SU-DHL-6 (cell line): ENCODE measurements around the gene IL27RA.
"Not testable (repeated sequence)": the region's sequence is repeated elsewhere in the genome, so short reads cannot be mapped to it uniquely, and the experiment has no call there.

Experiments used
- H2AFZ ChIP-seq: fragments of 200-600 bp; sonication (generic); 2 replicates; pipeline ENCODE4 v1.6.1; 2014; ENCODE audit warnings: low read depth, mild to moderate bottlenecking, moderate library complexity, mixed read lengths, antibody characterized with exemption, low read length; ENCODE audit not compliant: severe bottlenecking
- H3F3A ChIP-seq: fragments of 200-600 bp; shearing (Covaris generic); 2 replicates; pipeline ENCODE4 v1.6.0; 2016; ENCODE audit warnings: antibody characterized with exemption, mild to moderate bottlenecking; ENCODE audit not compliant: insufficient read depth
- H3K27ac ChIP-seq: fragments of 200-600 bp; sonication (generic); 2 replicates; pipeline ENCODE4 v1.5.1; 2016; ENCODE audit warnings: low read depth, mild to moderate bottlenecking, low read length, moderate library complexity, mixed read lengths
- H3K27me3 ChIP-seq: fragments of 200-600 bp; sonication (generic), shearing (Covaris generic); 2 replicates; pipeline ENCODE4 v1.6.0; 2014; ENCODE audit warnings: mild to moderate bottlenecking, low read length
- H3K36me3 ChIP-seq: fragments of 200-600 bp; sonication (generic); 2 replicates; pipeline ENCODE4 v1.6.1; 2014; ENCODE audit warnings: mild to moderate bottlenecking, low read length, mixed read lengths
- H3K4me2 ChIP-seq: fragments of 300-600, 200-600 bp; shearing (Covaris generic), sonication (generic); 2 replicates; pipeline ENCODE4 v1.6.0; 2014; ENCODE audit warnings: low read length, low read depth, mild to moderate bottlenecking; ENCODE audit not compliant: poor library complexity, severe bottlenecking
- H3K4me3 ChIP-seq: fragments of 200-600 bp; sonication (generic); 2 replicates; pipeline ENCODE4 v1.5.1; 2014; ENCODE audit warnings: antibody characterized with exemption, low read length, mild to moderate bottlenecking, mixed read lengths; ENCODE audit not compliant: insufficient read depth, poor library complexity, severe bottlenecking
- H3K79me2 ChIP-seq: fragments of 200-600 bp; sonication (generic); 2 replicates; pipeline ENCODE4 v1.6.1; 2014; ENCODE audit warnings: mild to moderate bottlenecking, low read length, moderate library complexity; ENCODE audit not compliant: insufficient read depth
- H3K9ac ChIP-seq: fragments of 200-600 bp; sonication (generic); 2 replicates; pipeline ENCODE4 v1.7.0; 2014; ENCODE audit warnings: mild to moderate bottlenecking, low read length
- H3K9me2 ChIP-seq: fragments of 200-600 bp; sonication (generic); replicated peaks from 2 replicates; pipeline ENCODE4 v1.6.1; 2014; ENCODE audit warnings: low read length; ENCODE audit not compliant: insufficient read depth
- H3K9me3 ChIP-seq: fragments of 200-600 bp; sonication (generic); 2 replicates; pipeline ENCODE4 v1.6.1; 2014; ENCODE audit warnings: low read length, mixed read lengths; ENCODE audit not compliant: insufficient read depth
- H4K20me1 ChIP-seq: fragments of 200-600 bp; sonication (generic); 2 replicates; pipeline ENCODE4 v1.6.1; 2014; ENCODE audit warnings: low read depth, mild to moderate bottlenecking, antibody characterized with exemption, low read length, moderate library complexity, mixed read lengths
- EZH2phosphoT487 ChIP-seq: fragments of 200-600 bp; sonication (generic), shearing (Covaris generic); conservative IDR thresholded peaks from 2 replicates; pipeline ENCODE4 v1.6.1; 2018; ENCODE audit warnings: mild to moderate bottlenecking, antibody characterized with exemption, low read length, moderate library complexity, mixed read lengths
- TF ChIP-seq, protein P1 (sequence below): fragments of 200-600 bp; sonication (generic); IDR thresholded peaks from one replicate; pipeline ENCODE4 v1.5.1; 2017; ENCODE audit warnings: antibody characterized with exemption, mild to moderate bottlenecking, low read length, moderate library complexity; ENCODE audit not compliant: insufficient read depth, poor library complexity, severe bottlenecking

Gene IL27RA

GRCh38 chr19:14048443-14049153 lies 17.0 kb downstream of the IL27RA start:
- TF ChIP-seq EZH2phosphoT487: no peak
- TF ChIP-seq, protein P1, sequence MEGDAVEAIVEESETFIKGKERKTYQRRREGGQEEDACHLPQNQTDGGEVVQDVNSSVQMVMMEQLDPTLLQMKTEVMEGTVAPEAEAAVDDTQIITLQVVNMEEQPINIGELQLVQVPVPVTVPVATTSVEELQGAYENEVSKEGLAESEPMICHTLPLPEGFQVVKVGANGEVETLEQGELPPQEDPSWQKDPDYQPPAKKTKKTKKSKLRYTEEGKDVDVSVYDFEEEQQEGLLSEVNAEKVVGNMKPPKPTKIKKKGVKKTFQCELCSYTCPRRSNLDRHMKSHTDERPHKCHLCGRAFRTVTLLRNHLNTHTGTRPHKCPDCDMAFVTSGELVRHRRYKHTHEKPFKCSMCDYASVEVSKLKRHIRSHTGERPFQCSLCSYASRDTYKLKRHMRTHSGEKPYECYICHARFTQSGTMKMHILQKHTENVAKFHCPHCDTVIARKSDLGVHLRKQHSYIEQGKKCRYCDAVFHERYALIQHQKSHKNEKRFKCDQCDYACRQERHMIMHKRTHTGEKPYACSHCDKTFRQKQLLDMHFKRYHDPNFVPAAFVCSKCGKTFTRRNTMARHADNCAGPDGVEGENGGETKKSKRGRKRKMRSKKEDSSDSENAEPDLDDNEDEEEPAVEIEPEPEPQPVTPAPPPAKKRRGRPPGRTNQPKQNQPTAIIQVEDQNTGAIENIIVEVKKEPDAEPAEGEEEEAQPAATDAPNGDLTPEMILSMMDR: peak; percentile 81
- Histone ChIP-seq H3K4me2 (no peak overlapping the region), H3K79me2 (no peaks in the 10 kb centered on the region), H3K36me3 (peaks cover 3% of the 10 kb centered on the region), H2AFZ (no peak overlapping the region), H3K27ac (no peak overlapping the region), H3K4me3 (no peak overlapping the region), H3K9me2 (no peaks in the 10 kb centered on the region), H3K27me3 (no peaks in the 10 kb centered on the region), H3K9ac (no peak overlapping the region), H3F3A (no peaks in the 10 kb centered on the region), H3K9me3 (no peaks in the 10 kb centered on the region), H4K20me1 (no peaks in the 10 kb centered on the region)

DNA sequence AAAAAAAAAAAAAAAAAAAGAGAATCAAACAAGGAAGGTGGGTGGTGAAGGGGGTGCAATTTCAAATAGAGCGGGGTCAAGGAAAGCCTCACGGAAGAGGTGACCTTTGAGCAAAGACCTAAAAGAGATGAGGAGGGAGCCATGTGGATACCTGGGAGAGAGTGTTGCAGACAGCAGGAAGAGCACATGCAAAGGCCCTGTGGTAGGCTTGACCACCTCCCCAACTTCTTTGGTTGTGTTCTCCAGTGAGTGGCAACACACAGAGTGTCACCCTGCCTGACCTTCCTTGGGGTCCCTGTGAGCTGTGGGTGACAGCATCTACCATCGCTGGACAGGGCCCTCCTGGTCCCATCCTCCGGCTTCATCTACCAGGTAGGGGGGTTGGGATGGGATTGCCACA lies 18.9 kb downstream of the IL27RA start:
- no peak overlapping the region for H3K4me3 ChIP-seq
- TF ChIP-seq EZH2phosphoT487: no peak
- TF ChIP-seq, protein P1: no peak
- no peak overlapping the region for H3K9ac ChIP-seq
- H3K4me2 ChIP-seq: no peak overlapping the region
- no peaks in the 10 kb centered on the region for H3K9me3 ChIP-seq
- H3F3A ChIP-seq: no peaks in the 10 kb centered on the region
- no peaks in the 10 kb centered on the region for H3K9me2 ChIP-seq
- H4K20me1 ChIP-seq: no peaks in the 10 kb centered on the region
- H2AFZ ChIP-seq: no peak overlapping the region
- peaks cover 3% of the 10 kb centered on the region for H3K36me3 ChIP-seq
- no peaks in the 10 kb centered on the region for H3K27me3 ChIP-seq
- no peak overlapping the region for H3K27ac ChIP-seq
- H3K79me2 ChIP-seq: no peaks in the 10 kb centered on the region

DNA sequence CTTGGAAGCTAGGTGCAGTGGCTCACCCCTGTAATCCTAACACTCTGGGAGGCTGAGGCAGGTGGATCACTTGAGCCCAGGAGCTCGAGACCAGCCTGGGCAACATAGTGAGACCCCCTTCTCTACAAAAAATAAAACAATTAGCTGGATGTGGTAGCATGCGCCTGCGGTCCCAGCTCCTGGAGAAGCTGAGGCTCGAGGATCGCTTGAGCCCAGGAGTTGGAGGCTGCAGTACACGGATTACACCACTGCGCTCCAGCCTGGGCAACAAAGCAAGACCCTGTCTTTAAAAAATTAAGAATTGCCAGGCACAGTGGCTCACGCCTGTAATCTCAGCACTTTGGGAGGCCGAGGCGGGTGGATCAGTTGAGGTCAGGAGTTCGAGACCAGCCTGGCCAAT lies 19.4 kb downstream of the IL27RA start:
- H3K27me3 ChIP-seq, H3K9me2 ChIP-seq, H3K27ac ChIP-seq, H3K4me3 ChIP-seq, H3F3A ChIP-seq, H3K79me2 ChIP-seq, H4K20me1 ChIP-seq, H3K4me2 ChIP-seq, H3K9me3 ChIP-seq, H3K9ac ChIP-seq, H3K36me3 ChIP-seq, H2AFZ ChIP-seq: not testable (repeated sequence)

DNA sequence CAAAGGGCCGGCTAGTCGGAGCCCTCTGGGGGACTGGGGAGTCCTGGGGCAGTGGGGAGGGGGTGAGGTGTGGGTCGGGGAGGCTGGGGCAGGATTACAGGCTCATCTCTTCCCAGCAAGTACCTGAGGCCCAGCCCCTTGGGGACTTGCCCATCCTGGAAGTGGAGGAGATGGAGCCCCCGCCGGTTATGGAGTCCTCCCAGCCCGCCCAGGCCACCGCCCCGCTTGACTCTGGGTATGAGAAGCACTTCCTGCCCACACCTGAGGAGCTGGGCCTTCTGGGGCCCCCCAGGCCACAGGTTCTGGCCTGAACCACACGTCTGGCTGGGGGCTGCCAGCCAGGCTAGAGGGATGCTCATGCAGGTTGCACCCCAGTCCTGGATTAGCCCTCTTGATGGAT lies 20.4 kb downstream of the IL27RA start:
- no peaks in the 10 kb centered on the region for H3K9me3 ChIP-seq
- H3K36me3 ChIP-seq: peaks cover 3% of the 10 kb centered on the region
- no peak overlapping the region for H3K9ac ChIP-seq
- no peak overlapping the region for H2AFZ ChIP-seq
- no peaks in the 10 kb centered on the region for H3K9me2 ChIP-seq
- TF ChIP-seq EZH2phosphoT487: no peak
- TF ChIP-seq, protein P1: no peak
- H3K4me3 ChIP-seq: no peak overlapping the region
- H3K4me2 ChIP-seq: no peak overlapping the region
- no peaks in the 10 kb centered on the region for H4K20me1 ChIP-seq
- no peak overlapping the region for H3K27ac ChIP-seq
- no peaks in the 10 kb centered on the region for H3F3A ChIP-seq
- no peaks in the 10 kb centered on the region for H3K79me2 ChIP-seq
- no peaks in the 10 kb centered on the region for H3K27me3 ChIP-seq
